ENCODE results near the gene NT5C3A.

The NT5C3A gene

GRCh38 chr7:33075818-33076518, 13.4 kb upstream of the NT5C3A start:
- DNase-seq (ENCODE audit: low read depth), result no peak

- DNase-seq (ENCODE audit: low read depth), result no peak
Observed at GRCh38 chr7:33073243-33073642, 10.7 kb upstream of the NT5C3A start.

GRCh38 chr7:33072471-33072870, 9.9 kb upstream of the NT5C3A start:
- no peak for DNase-seq (ENCODE audit: low read depth)

GRCh38 chr7:33070831-33071230, 8.3 kb upstream of the NT5C3A start:
- no peak for DNase-seq (ENCODE audit: low read depth)

GRCh38 chr7:33070277-33070676, 7.7 kb upstream of the NT5C3A start:
- no peak for DNase-seq (ENCODE audit: low read depth)

GRCh38 chr7:33067921-33068320, 5.3 kb upstream of the NT5C3A start:
- DNase-seq (ENCODE audit: low read depth), result no peak

GRCh38 chr7:33066771-33067170, 4.2 kb upstream of the NT5C3A start:
- DNase-seq (ENCODE audit: low read depth), result no peak

- no peak for DNase-seq (ENCODE audit: low read depth)
Observed at GRCh38 chr7:33065981-33066380, 3.4 kb upstream of the NT5C3A start.

GRCh38 chr7:33062782-33063443, 337 bp upstream of the NT5C3A start:
- peak; percentile 78 for DNase-seq (ENCODE audit: low read depth)

- DNase-seq (ENCODE audit: low read depth), result no peak
Observed at GRCh38 chr7:33061282-33061937, 1.2 kb downstream of the NT5C3A start.

GRCh38 chr7:33059635-33060034, 2.9 kb downstream of the NT5C3A start:
- no peak for DNase-seq (ENCODE audit: low read depth)

- no peak for DNase-seq (ENCODE audit: low read depth)
Observed at GRCh38 chr7:33055158-33055557, 7.4 kb downstream of the NT5C3A start.

GRCh38 chr7:33054261-33054964, 8.2 kb downstream of the NT5C3A start:
- DNase-seq (ENCODE audit: low read depth), result no peak

GRCh38 chr7:33053721-33054120, 8.9 kb downstream of the NT5C3A start:
- no peak for DNase-seq (ENCODE audit: low read depth)

GRCh38 chr7:33050535-33051318, 11.8 kb downstream of the NT5C3A start:
- no peak for DNase-seq (ENCODE audit: low read depth)

GRCh38 chr7:33048704-33049103, 13.9 kb downstream of the NT5C3A start:
- no peak for DNase-seq (ENCODE audit: low read depth)

- DNase-seq (ENCODE audit: low read depth), result no peak
Observed at GRCh38 chr7:33048257-33048656, 14.3 kb downstream of the NT5C3A start.

GRCh38 chr7:33044986-33045385, 17.6 kb downstream of the NT5C3A start:
- no peak for DNase-seq (ENCODE audit: low read depth)

GRCh38 chr7:33044401-33044718, 18.2 kb downstream of the NT5C3A start:
- DNase-seq (ENCODE audit: low read depth), result no peak

- no peak for DNase-seq (ENCODE audit: low read depth)
Observed at GRCh38 chr7:33043501-33044400, 18.8 kb downstream of the NT5C3A start.

All from stimulated activated CD8-positive, alpha-beta memory T cell treated with anti-CD3 and anti-CD28 coated beads, Interleukin-15, amount 100 ng/mL, for 1 hour (primary cell).